HepG2 (cell line): ENCODE data around the gene ZCCHC24. TPM values are rescaled to one million over a fixed set of nuclear protein-coding genes. Genes with fewer than 3 reads are reported as not detected.

Experiments
- AGO1 ChIP-seq: fragments of 200-400 bp; formaldehyde crosslinking; IDR thresholded peaks from 2 replicates; pipeline ENCODE4 v1.6.1; 2017; ENCODE audit warnings: mild to moderate bottlenecking, low read depth, low read length, moderate library complexity; ENCODE audit not compliant: poor library complexity, severe bottlenecking
- ATF3 ChIP-seq: sonication (generic); formaldehyde crosslinking; IDR thresholded peaks from 2 replicates; pipeline ENCODE4 v1.4.0; 2020; ENCODE audit warnings: missing genetic modification reagents
- FOXC1 ChIP-seq: sonication (generic); formaldehyde crosslinking; IDR thresholded peaks from 2 replicates; pipeline ENCODE4 v1.8.0; 2022; ENCODE audit warnings: mild to moderate bottlenecking, missing genetic modification reagents, borderline replicate concordance
- GFI1 ChIP-seq: sonication (generic); formaldehyde crosslinking; IDR thresholded peaks from 2 replicates; pipeline ENCODE4 v1.5.0; 2020; ENCODE audit warnings: missing genetic modification reagents, mild to moderate bottlenecking, borderline replicate concordance
- LRRFIP1 ChIP-seq: sonication (generic); formaldehyde crosslinking; conservative IDR thresholded peaks from 2 replicates; pipeline ENCODE4 v1.4.0; 2020; ENCODE audit warnings: missing genetic modification reagents
- MYNN ChIP-seq: sonication (generic); formaldehyde crosslinking; IDR thresholded peaks from 2 replicates; pipeline ENCODE4 v1.4.0; 2020; ENCODE audit warnings: mild to moderate bottlenecking, low read depth, missing genetic modification reagents
- RARG ChIP-seq: sonication (generic); formaldehyde crosslinking; IDR thresholded peaks from 2 replicates; pipeline ENCODE4 v1.4.0; 2020; ENCODE audit warnings: low read depth, mild to moderate bottlenecking, missing genetic modification reagents
- RBFOX2 ChIP-seq: fragments of 200-400 bp; formaldehyde crosslinking; IDR thresholded peaks from 2 replicates; pipeline ENCODE4 v1.6.1; 2017; ENCODE audit warnings: low read depth, mild to moderate bottlenecking, low read length
- RELA ChIP-seq: sonication (generic); formaldehyde crosslinking; IDR thresholded peaks from 2 replicates; pipeline ENCODE4 v1.4.0; 2020; ENCODE audit warnings: missing genetic modification reagents
- RXRB ChIP-seq: IDR thresholded peaks from 2 replicates; pipeline ENCODE4 v1.6.1; 2016; ENCODE audit warnings: borderline replicate concordance, missing genetic modification reagents, missing compliant biosample characterization
- SOX13 ChIP-seq, 3 experiments: fragments of 450-650 bp in 1 of 3; sonication (generic) in 1 of 3; formaldehyde crosslinking in 1 of 3; IDR thresholded peaks in 2 of 3; conservative IDR thresholded peaks in 1 of 3; 2 replicates each; pipeline versions ENCODE4 v1.5.0 to v1.6.1; 2016 to 2020; ENCODE audit warnings: antibody characterized with exemption in 1 of 3, mild to moderate bottlenecking in 1 of 3, missing compliant biosample characterization in 1 of 3, missing genetic modification reagents in 1 of 3, moderate library complexity in 1 of 3
- SOX5 ChIP-seq: IDR thresholded peaks from 2 replicates; pipeline ENCODE4 v1.6.1; 2016; ENCODE audit warnings: borderline replicate concordance
- SP1 ChIP-seq, 2 experiments: fragments of 450-650 bp in 1 of 2; sonication (generic) in 1 of 2; formaldehyde crosslinking in 1 of 2; IDR thresholded peaks; 2 replicates each; pipeline versions ENCODE4 v1.4.0 to v1.6.1; 2016 to 2020; ENCODE audit warnings: missing genetic modification reagents in 1 of 2
- TFDP1 ChIP-seq: IDR thresholded peaks from 2 replicates; pipeline ENCODE4 v1.6.1; 2016; ENCODE audit warnings: missing compliant biosample characterization, missing genetic modification reagents, borderline replicate concordance
- ZC3H4 ChIP-seq: sonication (generic); formaldehyde crosslinking; IDR thresholded peaks from 2 replicates; pipeline ENCODE4 v1.4.0; 2020; ENCODE audit warnings: missing genetic modification reagents, borderline replicate concordance
- ZFP1 ChIP-seq: IDR thresholded peaks from 2 replicates; pipeline ENCODE4 v1.6.1; 2016
- ZNF235 ChIP-seq: sonication (generic); formaldehyde crosslinking; IDR thresholded peaks from 2 replicates; pipeline ENCODE4 v1.8.1; 2023; ENCODE audit warnings: mild to moderate bottlenecking, missing genetic modification reagents, borderline replicate concordance
- ZNF264 ChIP-seq: sonication (generic); formaldehyde crosslinking; IDR thresholded peaks from 2 replicates; pipeline ENCODE4 v1.4.0; 2020; ENCODE audit warnings: missing genetic modification reagents
- ZNF331 ChIP-seq: sonication (generic); formaldehyde crosslinking; IDR thresholded peaks from 2 replicates; pipeline ENCODE4 v1.4.0; 2020; ENCODE audit warnings: missing genetic modification reagents
- ZNF44 ChIP-seq: sonication (generic); formaldehyde crosslinking; IDR thresholded peaks from 2 replicates; pipeline ENCODE4 v1.5.1; 2020; ENCODE audit warnings: mild to moderate bottlenecking, missing genetic modification reagents
- ZNF552 ChIP-seq: sonication (generic); formaldehyde crosslinking; IDR thresholded peaks from 2 replicates; pipeline ENCODE4 v1.9.0; 2022; ENCODE audit warnings: missing genetic modification reagents, mild to moderate bottlenecking, borderline replicate concordance
- ZNF589 ChIP-seq: sonication (generic); formaldehyde crosslinking; conservative IDR thresholded peaks from 2 replicates; pipeline ENCODE4 v1.8.0; 2022; ENCODE audit warnings: mild to moderate bottlenecking, moderate library complexity, missing genetic modification reagents
- ZNF710 ChIP-seq: sonication (generic); formaldehyde crosslinking; IDR thresholded peaks from 2 replicates; pipeline ENCODE4 v1.5.0; 2020; ENCODE audit warnings: mild to moderate bottlenecking, missing genetic modification reagents, borderline replicate concordance
- polyA plus RNA-seq, 8 experiments: library from polyadenylated mRNA; depleted of rRNA in 3 of 8; stranded (reverse) in 7 of 8; unstranded in 1 of 8; fragments of >200 nt; fragmentation: Illumina TruSeq in 4 of 8; extraction: Trizol in 4 of 8; gene quantifications; 2 replicates each; pipeline versions ENCODE4 v1.2.1 to v1.2.3, GENCODE V29; 2011 to 2016; ENCODE audit warnings: low read depth in 4 of 8, missing spikeins in 1 of 8, mixed read lengths in 1 of 8; ENCODE audit not compliant: insufficient read depth in 1 of 8
- total RNA-seq, 5 experiments: library from RNA; depleted of rRNA; stranded (reverse); fragments of >200 nt; fragmentation: Illumina TruSeq; extraction: Trizol; gene quantifications; 2 replicates each; pipeline ENCODE4 v1.2.3, GENCODE V29; 2016; ENCODE audit warnings: low read depth in 1 of 5

ZCCHC24 gene
- total and polyA plus RNA-seq, 2 of the 13 experiments (the other 11 are each of a cell fraction or from before 2014, with no cell fraction given): 3.1 to 7.9 TPM

GRCh38 chr10:79380125-79380945 is 65.1 kb downstream of the ZCCHC24 start (continued):
- TF ChIP-seq SOX5 (CRISPR knock-in tag): peak; percentile 93
- peak; percentile 77 for TF ChIP-seq RXRB (CRISPR knock-in tag)
- no peak for TF ChIP-seq RELA (CRISPR knock-in tag)
- no peak for TF ChIP-seq ZFP1 (CRISPR knock-in tag)
- TF ChIP-seq ZNF235 (CRISPR knock-in tag): no peak
- 0 out of 2 replicates have a peak, but pooled peaks have one; percentile 51 for TF ChIP-seq RARG (CRISPR knock-in tag)
- no peak for TF ChIP-seq ZNF44 (CRISPR knock-in tag)
- no peak for TF ChIP-seq MYNN (CRISPR knock-in tag)
- no peak for TF ChIP-seq ZNF589 (CRISPR knock-in tag)
- TF ChIP-seq ZC3H4: no peak
- TF ChIP-seq ZNF710 (CRISPR knock-in tag): 0 out of 2 replicates have a peak, but pooled peaks have one; percentile 71
- peak; percentile 55; the same call in 1 of the 2 replicates for TF ChIP-seq SOX13 (IDR thresholded peaks at IDR 0.05)
- peak in 1 of 2 experiments; percentile 77; a peak in 2 of 4 replicates for TF ChIP-seq SOX13 (CRISPR knock-in tag; conservative IDR thresholded peaks at IDR 0.05 in 1 of 2, IDR thresholded peaks at IDR 0.05 in 1 of 2)
- TF ChIP-seq AGO1: no peak
- no peak for TF ChIP-seq LRRFIP1
- TF ChIP-seq ZNF264 (CRISPR knock-in tag): peak; percentile 50; the same call in 1 of the 2 replicates
- TF ChIP-seq ATF3 (CRISPR knock-in tag): no peak
- no peak for TF ChIP-seq GFI1 (CRISPR knock-in tag)
- no peak for TF ChIP-seq RBFOX2
- TF ChIP-seq ZNF552 (CRISPR knock-in tag): no peak
- no peak; the same call in 1 of the 2 replicates for TF ChIP-seq ZNF331 (CRISPR knock-in tag)
- TF ChIP-seq FOXC1: 0 out of 2 replicates have a peak, but pooled peaks have one; percentile 20
- no peak; the same call in 1 of the 2 replicates for TF ChIP-seq TFDP1 (CRISPR knock-in tag)
- TF ChIP-seq SP1 (IDR thresholded peaks at IDR 0.05): no peak
- no peak for TF ChIP-seq SP1 (CRISPR knock-in tag; IDR thresholded peaks at IDR 0.05)
